Measurements from ENCODE around the gene FARSB.
"Not testable (repeated sequence)": the region's sequence is repeated elsewhere in the genome, so short reads cannot be mapped to it uniquely, and the experiment has no call there.

The FARSB gene

DNA sequence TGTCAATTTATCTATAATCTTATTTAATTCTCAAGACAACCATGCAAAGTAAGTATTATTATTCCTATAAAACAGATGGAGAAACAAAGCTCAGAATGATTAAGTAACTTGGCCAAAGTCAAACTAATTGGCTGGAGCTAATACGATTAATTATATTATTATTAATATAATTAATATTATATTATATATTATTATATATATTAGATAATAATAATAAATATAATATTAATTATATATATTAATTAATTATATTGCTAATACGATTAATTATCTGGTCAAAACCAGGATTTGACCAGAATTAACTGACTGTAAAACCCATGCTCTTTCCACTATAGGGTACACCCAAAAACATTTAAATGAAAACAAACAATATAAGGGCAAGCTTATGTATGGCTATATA lies 52.4 kb downstream of the FARSB start:
- no peak for DNase-seq

DNA sequence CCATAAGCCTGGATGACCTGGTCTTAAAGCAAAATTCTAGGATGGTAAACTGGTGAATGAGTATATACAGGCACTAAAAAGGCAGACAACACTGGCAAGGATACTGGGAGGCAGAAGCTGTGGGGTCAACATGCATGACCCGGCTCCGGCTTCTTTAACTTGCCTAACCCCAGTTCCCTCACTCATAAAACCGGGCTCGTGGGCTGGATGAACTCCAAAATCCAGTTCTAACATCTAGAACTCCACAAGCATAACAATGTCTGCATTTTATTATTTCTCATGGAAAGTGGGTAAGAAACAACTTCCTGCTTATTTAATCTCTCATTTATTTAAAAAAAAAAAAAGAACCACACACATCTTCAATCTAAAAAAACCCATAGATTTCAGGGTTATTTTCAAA lies 57.3 kb downstream of the FARSB start:
- no peak for DNase-seq

DNA sequence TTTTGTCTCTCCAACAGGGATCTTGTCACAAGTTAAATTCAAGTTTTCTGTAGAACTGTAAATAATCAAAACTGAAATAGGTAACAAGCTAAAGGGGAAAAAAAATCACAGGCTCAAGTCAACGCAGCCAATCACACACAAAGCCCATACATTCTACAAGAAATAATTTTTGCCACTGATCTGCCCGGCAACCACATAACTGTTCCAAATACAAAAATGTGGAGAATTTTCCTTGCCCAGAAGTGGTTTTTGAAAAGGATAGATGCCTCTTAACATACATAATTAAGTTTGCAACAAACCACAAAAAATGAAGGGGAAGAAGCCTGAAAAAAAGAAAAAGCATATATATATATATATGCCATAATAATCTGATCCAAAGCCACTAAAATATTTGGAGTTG lies 60.3 kb downstream of the FARSB start:
- DNase-seq = no peak

DNA sequence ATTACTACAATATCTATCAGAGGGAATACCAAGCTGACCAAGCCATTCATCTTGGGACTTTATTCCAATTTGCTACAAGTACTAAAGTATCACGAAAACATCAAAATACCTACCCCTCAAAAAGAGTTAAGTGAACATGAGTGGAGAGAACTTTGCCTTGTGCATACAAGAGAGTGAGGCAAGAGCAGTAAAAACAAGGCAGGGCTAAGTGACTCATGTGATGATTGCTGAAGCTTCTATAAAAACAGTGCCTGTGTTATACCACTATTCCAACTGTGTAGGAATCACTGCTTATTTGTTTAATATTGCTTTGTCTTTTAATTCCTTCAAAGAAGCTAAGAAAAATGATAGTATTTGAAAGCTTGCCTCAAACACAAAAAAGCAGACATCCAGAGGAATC lies 61.2 kb downstream of the FARSB start:
- DNase-seq = no peak

DNA sequence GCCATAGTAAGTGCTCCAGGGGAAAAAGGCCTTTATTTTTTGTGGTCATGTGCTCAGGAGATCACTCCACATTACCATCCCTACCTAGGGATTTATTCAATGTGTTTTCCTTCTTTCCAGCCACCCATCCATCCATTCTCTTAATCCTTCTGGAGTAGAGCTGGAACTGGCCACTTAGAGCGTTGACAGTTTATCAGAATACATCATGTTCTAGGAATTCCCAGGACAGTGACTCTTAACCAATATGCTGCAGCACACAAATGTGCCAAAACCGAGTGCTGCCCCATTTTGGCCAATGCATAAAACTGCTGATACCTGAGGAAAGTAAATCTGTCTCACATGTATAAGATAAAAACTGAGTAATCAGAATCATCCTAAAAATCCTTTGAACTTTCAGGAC lies 63.7 kb downstream of the FARSB start:
- DNase-seq = no peak

DNA sequence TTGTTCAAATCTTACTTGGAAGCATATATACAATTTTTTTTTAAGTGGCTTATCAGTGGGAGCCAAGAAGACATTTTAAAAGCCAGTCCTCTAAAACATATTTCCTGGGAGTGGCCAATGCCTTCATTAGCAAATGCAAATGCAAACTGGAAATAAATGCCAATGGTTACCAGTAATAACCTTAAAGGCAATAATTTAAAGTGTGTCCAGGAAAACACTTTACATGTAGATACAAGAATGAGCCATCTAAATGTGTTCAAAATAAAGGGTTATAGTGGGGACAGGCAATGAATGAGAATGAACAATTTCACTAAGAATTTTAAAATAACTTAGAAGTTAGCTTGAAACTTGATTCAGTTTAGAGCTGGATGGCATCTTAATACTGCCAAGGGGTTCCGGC lies 64.2 kb downstream of the FARSB start:
- DNase-seq = no peak

DNA sequence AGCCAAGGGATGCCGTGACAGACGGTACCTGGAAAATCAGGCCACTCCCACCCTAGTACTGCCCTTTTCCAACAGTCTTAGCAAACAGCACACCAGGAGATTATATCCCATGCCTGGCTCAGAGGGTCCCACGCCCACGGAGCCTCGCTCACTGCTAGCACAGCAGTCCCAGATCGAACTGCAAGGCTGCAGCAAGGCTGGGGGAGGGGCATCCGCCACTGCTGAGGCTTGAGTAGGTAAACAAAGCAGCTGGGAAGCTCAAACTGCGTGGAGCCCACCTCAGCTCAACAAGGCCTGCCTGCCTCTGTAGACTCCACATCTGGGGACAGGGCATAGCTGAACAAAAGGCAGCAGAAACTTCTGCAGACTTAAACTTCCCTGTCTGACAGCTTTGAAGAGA lies 71.3 kb downstream of the FARSB start:
- not testable (repeated sequence) for DNase-seq

DNA sequence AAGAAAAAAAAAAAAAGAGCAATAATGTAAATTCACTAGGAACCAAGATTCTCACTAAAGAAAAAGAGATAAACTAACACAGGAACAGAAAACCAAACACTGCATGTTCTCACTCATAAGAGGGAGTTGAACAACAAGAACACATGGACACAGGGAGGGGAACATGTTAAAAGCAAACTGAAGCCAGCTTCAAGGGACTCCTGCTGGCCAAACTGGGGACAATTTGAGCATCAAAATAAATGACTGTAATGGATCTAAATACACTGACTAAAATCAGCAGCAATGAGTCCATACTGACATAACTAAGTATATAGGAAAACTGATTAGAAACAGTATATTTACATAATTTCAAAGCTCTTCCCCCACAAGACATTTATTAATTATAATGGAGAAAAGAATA lies 73.0 kb downstream of the FARSB start:
- no peak for DNase-seq

DNA sequence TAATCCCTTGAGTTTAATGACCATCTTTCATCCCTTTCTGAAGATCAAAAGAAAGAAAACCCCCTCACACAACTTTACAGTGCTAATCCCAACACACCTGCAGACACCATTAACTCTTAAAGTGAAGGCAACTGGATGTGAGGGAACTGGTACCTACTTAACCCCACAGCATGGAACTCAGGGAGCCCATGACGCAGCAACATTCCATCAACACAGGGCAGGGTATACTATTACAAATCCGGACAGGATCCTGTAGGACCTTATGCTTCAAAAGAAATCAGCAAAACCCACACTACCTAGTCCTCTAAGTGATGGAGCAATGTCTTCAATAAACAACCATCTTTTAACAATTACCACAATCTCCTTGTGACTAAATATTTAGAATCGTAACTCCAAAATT lies 78.6 kb downstream of the FARSB start:
- no peak for DNase-seq

DNA sequence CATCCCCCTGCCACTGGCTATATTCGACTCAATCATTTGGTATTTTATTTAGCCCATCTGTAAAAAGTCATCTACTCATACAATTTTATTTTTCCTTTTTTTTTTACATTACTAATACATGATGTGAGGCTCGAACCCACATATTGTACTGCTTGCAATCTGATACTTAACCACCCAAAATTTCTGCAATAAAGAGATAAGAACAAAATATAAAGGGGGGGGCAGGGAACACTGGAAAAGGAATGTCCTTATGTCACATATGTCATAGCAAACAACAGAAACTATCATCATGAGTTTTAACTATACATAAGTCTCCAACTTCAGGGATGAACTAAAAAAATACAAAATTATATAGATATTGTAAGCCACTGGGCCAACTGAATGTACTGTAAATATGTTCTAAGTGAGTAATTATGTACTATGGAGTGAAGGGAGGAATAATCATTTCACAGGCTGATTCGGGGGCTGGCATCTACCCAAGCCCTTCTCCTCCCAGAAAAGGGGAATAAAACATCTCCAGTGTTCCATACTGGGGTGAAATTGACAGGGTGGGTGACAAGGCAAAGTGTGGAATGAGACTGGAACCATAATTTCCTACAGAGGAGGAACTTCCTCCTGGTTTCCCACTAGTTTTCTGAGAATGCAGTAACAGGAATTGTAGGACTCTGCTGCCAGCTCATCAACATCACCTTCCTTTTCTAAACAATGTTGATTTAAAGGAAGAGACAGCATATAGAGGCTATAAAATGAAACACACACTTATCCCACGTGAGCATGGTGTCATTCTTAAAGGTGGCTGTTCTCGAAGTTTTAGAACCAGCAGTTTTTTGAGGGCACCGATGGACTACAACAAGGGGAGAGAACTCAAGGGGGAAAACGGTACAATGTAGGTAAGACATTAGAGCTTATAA lies 79.5 kb downstream of the FARSB start:
- no peak for DNase-seq

DNA sequence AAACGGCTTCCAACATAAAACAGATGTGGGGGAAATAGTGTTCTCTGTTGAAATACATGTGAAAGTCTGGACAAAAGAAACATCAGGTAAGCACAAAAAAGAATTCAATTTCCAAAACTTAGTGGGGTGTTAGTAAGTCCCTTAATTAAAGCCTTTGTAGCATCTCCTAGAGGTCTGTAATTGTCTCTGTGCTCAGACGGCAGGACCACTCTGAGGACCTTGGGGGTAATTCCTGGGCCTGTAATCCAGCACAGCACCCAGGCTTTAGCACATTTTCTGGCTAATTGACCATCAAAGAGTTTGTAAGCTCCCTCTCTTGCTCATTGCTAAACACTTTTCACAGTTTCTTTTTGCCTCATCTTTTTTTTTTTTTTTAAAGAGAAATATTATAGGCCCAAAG lies 80.3 kb downstream of the FARSB start:
- no peak for DNase-seq

DNA sequence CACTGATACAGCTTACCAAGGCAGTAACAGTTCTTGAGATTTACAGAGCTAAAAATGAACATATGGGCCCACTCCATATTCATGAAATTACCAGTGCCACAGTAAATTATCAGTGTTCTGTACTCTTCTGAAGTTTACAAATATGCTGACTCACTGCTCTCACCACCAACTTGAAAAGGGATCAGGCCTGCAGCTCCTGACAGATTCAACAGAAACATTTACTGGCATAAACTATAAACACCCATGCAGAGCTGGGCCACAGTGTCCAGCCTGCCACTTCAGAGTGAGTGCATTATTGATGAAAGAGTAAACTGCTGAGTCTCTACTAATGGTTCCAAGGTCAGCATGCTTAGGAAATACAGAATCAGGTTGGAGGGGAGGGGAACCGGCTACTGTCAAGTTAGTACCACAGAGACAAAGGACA lies 83.1 kb downstream of the FARSB start:
- DNase-seq = no peak

DNA sequence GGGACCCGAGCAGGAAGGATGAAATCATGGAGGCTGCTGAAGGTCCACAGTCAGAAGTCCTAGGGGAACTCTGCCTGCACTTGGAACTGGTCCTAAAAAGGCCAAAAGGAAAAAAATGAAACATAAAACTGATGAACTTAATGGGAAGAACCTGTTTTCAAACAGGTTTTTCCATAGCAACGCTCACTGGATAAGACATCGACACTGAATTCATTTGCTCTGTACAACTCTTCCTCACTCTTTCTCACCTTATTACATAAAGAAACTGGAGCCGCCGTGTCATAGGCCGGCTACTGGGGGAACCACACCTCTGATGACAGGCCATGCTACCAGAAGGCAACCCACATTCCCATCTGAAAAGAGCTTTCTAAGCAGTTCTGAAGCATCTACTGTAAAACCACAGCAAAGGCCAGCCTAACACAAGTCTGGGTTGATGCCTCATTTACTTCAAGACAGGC lies 83.6 kb downstream of the FARSB start:
- DNase-seq = no peak

DNA sequence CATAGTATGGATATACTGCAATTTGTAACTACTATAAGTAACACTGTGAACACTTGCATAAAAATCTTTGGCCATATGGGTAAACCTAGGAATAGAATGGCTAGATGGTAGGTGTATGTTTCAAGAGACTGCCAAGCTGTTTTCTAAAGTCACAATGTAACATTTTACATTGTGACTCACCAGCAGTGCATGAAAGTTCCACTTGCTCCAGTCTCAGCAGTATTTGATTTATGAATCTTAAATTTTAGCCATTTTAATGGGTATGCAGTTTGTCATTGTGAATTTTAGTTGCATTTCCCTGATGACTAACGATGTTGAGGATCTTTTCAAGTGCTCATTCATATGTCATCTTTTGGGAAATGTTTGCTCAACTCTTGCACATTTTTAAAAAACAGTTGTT lies 86.1 kb downstream of the FARSB start:
- no peak for DNase-seq

DNA sequence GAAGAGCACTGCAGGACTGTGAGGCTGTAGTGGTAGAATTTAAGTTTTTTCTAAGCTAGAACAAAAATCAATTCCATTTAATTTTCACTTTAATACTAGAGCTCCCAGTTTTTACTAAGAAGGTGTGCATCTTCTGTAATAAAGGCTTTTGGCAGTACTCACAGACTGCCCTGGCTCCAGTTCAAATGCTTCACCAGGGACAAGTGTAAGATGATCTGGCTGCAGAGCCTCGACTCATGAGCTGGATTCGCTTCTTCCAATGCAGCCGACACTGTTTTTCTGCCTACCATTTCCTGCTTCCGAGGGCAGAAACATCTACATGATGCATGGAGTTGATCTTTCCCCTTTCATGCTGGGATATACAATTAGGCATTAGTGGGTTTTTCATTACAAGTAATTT lies 87.0 kb downstream of the FARSB start:
- no peak for DNase-seq

DNA sequence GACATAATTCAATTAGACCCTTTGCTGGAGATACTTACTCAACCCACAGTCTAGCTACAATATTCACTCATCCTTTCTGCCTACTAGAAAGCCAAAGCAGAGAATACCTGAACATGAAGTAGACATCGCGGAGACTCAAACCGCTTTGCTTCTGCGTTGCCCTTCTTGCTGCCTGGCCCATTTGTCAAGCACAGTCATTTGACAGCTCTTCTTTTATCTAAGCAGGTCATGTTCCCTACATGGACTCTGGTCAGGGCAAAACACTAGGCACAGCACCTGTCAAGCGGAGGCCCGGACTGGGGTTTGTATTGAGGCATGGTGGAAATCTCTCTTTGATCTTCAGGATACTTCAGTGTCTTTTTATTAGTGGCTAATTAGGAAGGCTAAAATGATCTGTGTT lies 89.7 kb downstream of the FARSB start:
- DNase-seq = no peak

DNA sequence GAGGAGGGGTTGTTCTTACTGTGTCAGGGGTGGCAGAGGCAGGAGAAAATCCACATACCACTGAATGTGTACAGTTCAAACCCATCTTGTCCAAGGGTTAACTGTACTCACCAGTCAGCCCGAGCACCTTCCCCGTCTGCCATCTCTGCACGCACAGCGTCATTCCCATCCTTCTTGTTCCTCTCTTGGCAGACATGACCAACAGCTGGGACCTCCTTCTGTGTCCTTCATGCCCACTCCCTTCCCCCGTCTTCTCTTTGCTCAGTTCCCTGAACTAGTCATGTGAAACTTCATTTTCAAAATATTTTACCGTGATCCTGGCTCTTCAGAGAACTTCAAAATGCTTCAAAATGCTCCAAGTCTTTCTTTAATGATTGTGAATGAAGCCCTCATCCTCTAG lies 92.0 kb downstream of the FARSB start:
- DNase-seq = no peak

DNA sequence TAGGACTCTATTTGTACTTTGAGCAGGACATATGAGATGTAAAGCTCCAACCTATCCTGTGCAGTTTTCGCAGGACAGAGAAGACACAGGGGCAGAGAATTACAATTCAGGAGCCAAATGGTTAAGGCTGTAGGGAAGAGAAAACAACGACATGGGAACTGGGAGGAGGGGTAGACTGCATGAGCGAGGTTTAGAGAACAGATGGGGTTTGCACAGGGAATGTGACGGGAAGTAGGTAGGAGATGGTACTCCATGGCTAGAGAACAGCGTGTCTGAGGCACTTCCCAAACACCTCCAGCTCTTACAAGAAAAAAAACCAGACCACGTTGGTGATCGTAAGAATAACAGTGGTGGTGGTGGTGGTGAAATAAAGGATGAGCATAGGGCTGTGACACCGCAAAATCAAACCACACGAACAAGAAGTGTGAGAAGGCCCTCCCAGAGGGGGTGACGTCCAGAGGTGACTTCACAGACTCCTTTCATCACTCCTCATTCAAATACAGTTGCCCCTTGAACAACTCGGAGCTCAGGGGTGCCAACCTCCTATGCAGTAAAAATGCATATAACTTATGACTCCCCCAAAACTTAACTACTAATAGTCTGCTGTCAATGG lies 92.7 kb downstream of the FARSB start:
- no peak for DNase-seq

DNA sequence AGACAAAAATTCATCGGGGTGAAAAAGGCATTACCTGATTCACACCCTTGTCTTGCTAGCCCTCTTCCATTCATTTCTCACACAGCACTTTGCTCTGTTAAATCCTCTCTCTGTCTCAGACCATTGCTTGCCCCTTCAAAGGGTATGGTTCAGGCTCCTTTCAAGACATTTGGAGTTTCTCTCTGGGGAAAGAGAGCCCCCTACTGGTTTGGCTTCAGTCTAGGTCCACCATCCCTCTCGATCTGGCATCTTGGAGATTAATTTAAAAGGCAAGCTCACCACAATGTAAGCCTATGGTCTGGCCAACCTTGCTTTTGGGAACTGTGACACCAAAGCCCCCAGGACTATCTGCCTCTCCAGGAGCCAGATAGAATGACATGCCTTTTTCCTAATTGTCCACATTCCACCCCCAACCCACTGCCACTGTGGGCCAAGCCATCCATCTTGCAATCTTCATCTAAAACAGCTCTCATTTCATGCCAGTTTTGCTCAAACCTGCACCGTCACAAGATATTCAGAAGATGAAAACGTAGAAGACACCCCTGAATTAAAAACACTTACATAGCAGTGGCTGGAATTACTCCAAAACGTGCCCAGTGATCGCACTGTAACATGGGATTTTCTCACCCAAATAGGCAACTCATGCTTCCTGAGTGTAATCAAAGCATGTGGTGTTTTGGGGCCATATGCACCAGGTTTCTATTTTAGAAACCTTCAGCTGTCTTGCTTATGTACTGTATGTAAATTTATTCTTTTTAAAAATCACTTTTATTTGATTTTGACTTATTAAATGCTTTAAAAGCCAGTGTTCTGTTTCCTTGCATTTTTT lies 93.9 kb downstream of the FARSB start:
- DNase-seq = no peak

DNA sequence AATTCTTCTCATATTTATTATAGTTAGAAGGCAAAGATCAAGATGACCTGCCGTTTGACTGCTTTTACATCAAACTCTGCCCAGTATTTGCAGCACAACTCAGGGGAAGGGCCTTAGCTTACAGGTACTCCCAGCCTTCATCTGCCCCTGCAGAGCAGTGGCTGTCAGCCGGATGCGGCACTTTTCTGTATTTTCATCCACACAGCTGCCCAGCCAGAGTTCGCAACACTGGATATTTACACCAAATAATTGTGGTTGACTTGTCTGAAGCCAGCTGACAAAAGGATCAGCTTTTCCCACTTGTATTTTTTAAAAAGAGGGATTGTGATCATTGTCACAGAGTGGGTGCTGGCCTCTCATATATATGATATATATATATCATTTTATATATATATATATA lies 94.7 kb downstream of the FARSB start:
- DNase-seq = no peak

DNA sequence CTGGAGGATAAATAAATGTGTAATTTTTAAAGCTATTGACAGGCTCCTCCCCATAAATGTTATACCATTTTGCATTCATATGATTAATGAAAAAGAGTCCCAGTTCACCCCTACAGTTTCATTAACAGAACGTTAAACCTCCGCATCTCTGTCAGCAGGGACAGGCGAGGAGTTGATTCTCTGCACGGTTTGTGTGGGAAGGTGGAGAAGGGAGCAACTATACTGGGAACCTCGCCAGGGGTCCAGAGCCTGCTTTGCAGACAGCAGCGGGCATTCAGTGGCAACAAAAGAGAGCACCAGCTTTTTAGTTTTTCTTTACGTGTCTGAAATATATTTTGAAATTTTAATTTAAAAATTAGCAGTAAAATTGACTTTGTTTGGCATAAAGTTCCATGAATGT lies 101.4 kb downstream of the FARSB start:
- no peak for DNase-seq

DNA sequence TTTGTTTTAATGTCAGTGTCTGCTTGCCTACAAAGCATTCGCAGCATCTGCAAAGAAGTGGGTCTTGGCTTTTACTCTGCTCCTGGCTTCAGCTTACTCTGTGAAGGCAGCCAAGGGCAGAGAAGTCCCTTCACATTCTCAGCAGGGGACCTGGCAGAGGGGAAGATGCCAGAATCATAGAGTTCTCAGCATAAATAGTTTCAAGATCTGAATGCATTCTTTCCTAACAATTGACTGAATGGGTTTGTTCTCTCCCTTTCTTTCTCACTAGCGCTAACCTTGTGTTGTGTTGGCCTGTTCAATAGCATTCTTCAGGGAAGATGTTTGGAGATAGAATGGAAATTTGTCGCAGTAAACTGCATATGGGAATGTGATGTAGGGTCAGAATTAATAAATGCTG lies 106.9 kb downstream of the FARSB start:
- no peak for DNase-seq

DNA sequence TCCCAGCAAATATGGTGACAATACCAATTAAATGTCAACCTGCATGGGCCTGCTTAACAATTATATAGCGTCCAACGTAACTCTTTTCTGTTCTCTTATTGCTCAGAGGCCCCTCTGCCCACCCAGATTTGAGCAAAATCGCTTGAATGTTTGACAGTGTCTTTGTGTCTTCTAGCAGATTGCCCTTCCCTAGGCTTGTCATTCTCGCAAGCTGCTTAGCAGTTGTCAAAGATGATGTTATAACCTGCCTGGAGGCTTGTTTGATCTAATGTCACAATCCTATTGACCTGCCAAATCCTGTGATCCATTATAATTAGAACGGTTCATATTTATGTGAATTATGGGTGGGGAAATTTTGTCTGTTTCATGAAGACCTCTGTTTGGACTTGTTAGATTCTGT lies 108.8 kb downstream of the FARSB start:
- DNase-seq = no peak

Measured in T1000 (cell line).